ENCODE results near the gene NR4A2. TPM values are rescaled to one million over a fixed set of nuclear protein-coding genes. Genes with fewer than 3 reads are reported as not detected.

NR4A2 gene
- total RNA-seq, 4 donors from 2014 or later = 0.95 to 1.6 (median 1.2) TPM

DNA sequence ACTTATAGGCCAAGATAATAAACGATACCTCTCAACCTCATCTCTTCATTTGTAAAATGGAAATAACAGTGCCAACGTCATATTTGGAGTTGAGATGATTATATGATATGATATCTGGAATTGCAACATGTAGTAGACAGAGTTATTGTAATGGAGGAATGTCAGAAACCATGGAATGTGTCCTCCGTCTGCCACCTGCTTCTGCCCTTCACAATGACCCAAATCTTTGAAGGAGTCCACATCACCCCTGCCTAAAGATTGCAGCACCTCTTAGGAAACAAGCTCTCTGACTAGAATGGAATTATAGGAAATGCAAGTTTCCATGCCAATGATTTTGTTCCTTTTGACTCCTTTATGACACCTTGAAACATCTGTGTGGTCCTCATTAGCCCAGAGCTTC, 14.9 kb downstream of the NR4A2 start:
- H3K27me3 ChIP-seq = peaks cover 0 to 34% (median under 1%) of the 10 kb centered on the region in 4 donors

DNA sequence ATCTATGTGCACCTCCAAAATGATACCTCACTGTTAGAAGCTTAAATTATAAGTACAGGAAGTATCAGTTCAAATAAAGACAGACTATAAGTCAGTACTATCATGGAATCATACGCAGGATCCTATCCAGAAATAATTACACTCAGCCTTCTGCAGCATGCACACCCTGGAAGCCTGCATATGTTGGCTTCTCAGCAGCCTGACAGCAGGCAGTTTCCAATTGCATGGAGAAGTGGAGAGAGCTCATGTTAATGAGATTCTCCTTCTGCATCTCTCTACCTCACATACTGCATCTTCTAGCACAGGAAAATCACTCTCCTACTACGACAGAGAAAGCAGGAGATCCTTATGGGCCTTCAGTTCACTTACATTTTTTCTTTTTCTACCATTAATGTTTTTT, 20.5 kb downstream of the NR4A2 start:
- no peaks in the 10 kb centered on the region for H3K4me1 ChIP-seq
- intact Hi-C loops (cut with DNase I) = no loop called here
- H3K36me3 ChIP-seq = no peaks in the 10 kb centered on the region
- no peaks in the 10 kb centered on the region for H3K9me3 ChIP-seq
- H3K27me3 ChIP-seq = no peaks in the 10 kb centered on the region
- no peak overlapping the region for H3K4me3 ChIP-seq
- no peak for TF ChIP-seq CTCF (IDR thresholded peaks at IDR 0.05)
- no peak for TF ChIP-seq POLR2A (IDR thresholded peaks at IDR 0.05)
- WGBS, 2 donors = 53 to 79% methylated on average over 2 of the region's 2 CpGs
- no peak overlapping the region for H3K27ac ChIP-seq
- DNase-seq = no peak

More for the DNA sequence above, 14.9 kb downstream of the NR4A2 start:
- TF ChIP-seq CTCF (IDR thresholded peaks at IDR 0.05) (no peak), POLR2A (IDR thresholded peaks at IDR 0.05) (no peak)
- H3K4me3 ChIP-seq = no peak overlapping the region
- intact Hi-C loops (cut with DNase I) = no loop called here
- H3K9me3 ChIP-seq = no peaks in the 10 kb centered on the region
- DNase-seq = no peak
- 83 to 86% methylated on average over 3 of the region's 3 CpGs for WGBS, 2 donors
- H3K36me3 ChIP-seq = no peaks in the 10 kb centered on the region
- peaks cover 3 to 29% (median 19%) of the 10 kb centered on the region in 3 donors for H3K4me1 ChIP-seq
- no peak overlapping the region for H3K27ac ChIP-seq

DNA sequence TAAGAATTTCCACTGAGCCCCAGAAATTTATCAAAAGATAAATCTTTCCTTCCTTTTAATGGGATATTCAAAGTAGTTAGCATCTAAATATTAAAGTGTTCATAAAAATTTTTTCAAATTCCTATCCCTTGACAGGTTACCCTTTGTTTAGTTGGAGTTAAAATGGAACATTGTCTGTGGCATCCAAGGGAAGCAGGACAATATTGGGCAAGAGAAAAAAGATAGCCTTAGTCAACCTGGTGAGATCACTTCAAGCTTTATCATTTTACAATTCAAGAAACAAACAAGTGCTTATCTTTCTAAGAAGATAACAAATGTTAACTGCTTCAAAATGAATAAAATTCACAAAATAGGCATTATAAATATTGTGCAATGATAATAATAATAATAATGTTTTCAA, 21.7 kb downstream of the NR4A2 start:
- TF ChIP-seq POLR2A (IDR thresholded peaks at IDR 0.05) = no peak
- Histone ChIP-seq H3K9me3 (no peaks in the 10 kb centered on the region), H3K27me3 (no peaks in the 10 kb centered on the region), H3K27ac (no peak overlapping the region), H3K4me1 (no peaks in the 10 kb centered on the region), H3K4me3 (no peak overlapping the region), H3K36me3 (no peaks in the 10 kb centered on the region)
- intact Hi-C loops (cut with DNase I) = no loop called here
- DNase-seq = no peak

- no peaks in the 10 kb centered on the region for H3K4me1 ChIP-seq
- no peak overlapping the region for H3K4me3 ChIP-seq
- no peak overlapping the region for H3K27ac ChIP-seq
- no peaks in the 10 kb centered on the region for H3K27me3 ChIP-seq
- intact Hi-C loops (cut with DNase I) = no loop called here
- no peaks in the 10 kb centered on the region for H3K9me3 ChIP-seq
- whole genome bisulfite sequencing, 2 donors = 81 to 93% methylated on average over 1 of the region's 1 CpG
- TF ChIP-seq CTCF (IDR thresholded peaks at IDR 0.05) (no peak), POLR2A (IDR thresholded peaks at IDR 0.05) (no peak)
- H3K36me3 ChIP-seq = no peaks in the 10 kb centered on the region
- DNase-seq = no peak
Observed at GRCh38 chr2:156309917-156310316, 22.6 kb downstream of the NR4A2 start.

GRCh38 chr2:156309167-156309566, 23.4 kb downstream of the NR4A2 start:
- Histone ChIP-seq H3K27me3 (no peaks in the 10 kb centered on the region), H3K27ac (no peak overlapping the region), H3K4me1 (no peaks in the 10 kb centered on the region), H3K9me3 (no peaks in the 10 kb centered on the region), H3K4me3 (no peak overlapping the region), H3K36me3 (no peaks in the 10 kb centered on the region)
- no peak for DNase-seq
- no peak for TF ChIP-seq POLR2A (IDR thresholded peaks at IDR 0.05)
- no peak for TF ChIP-seq CTCF (IDR thresholded peaks at IDR 0.05)
- intact Hi-C loops (cut with DNase I) = no loop called here

DNA sequence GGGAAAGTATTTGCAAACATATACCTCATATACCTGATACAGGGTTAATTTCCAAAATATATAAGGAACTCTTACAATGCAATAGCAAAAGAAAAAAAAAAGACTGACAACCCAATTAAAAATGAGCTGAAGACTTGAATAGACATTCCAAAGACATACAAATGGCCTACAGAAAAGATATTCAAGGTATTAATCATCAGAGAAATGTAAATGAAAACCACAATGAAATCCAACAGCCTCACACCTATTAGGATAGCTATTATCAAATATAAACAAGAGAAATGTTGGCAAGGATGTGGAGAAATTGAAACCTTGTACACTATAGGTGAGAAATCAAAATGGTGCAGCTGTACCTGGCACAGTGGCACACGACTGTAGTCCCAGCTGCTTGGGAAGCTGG, 25.7 kb downstream of the NR4A2 start:
- no peak for TF ChIP-seq POLR2A (IDR thresholded peaks at IDR 0.05)
- no peak for TF ChIP-seq CTCF (IDR thresholded peaks at IDR 0.05)
- Histone ChIP-seq H3K4me3 (no peak overlapping the region), H3K27ac (no peak overlapping the region), H3K36me3 (no peaks in the 10 kb centered on the region), H3K4me1 (no peaks in the 10 kb centered on the region), H3K9me3 (no peaks in the 10 kb centered on the region), H3K27me3 (no peaks in the 10 kb centered on the region)
- WGBS, 2 donors = 24 to 40% methylated on average over 1 of the region's 1 CpG
- DNase-seq = no peak
- intact Hi-C loops (cut with DNase I) = no loop called here

All from esophagus squamous epithelium (tissue), 5 donors.